Adrenal gland (tissue), 19 donors: ENCODE results near the gene HINFP. TPM values are rescaled to one million over a fixed set of nuclear protein-coding genes. Genes with fewer than 3 reads are reported as not detected.
A peak's percentile ranks its signal among the peaks of the same experiment; 100 is the strongest.

ENCODE experiments used
- DNase-seq, 7 donors: peaks; one replicate each; pipeline ENCODE4 v3.0.0-alpha.2; 2019 to 2020
- H3K27ac ChIP-seq, 5 donors: fragments of 200-600 bp; sonication (generic) in 4 of 5; 1 replicate in 3 of 5; 2 replicates in 2 of 5; pipeline versions ENCODE4 v1.5.1 to v1.8.0; 2016 to 2020; ENCODE audit warnings: mild to moderate bottlenecking in 1 of 5
- H3K27me3 ChIP-seq: fragments of 200-600 bp; 2 replicates; pipeline ENCODE4 v1.8.0; 2021
- H3K36me3 ChIP-seq, 2 donors: fragments of 200-600 bp; replicated peaks in 1 of 2; 1 replicate in 1 of 2; 2 replicates in 1 of 2; pipeline versions ENCODE4 v1.5.1 to v1.8.0; 2018 to 2022
- H3K4me1 ChIP-seq, 2 donors: fragments of 200-600 bp; replicated peaks in 1 of 2; 1 replicate in 1 of 2; 2 replicates in 1 of 2; pipeline versions ENCODE4 v1.5.1 to v1.8.0; 2018 to 2021
- H3K4me3 ChIP-seq, 4 donors: fragments of 200-600 bp; sonication (generic) in 3 of 4; one replicate each; pipeline ENCODE4 v1.5.1; 2016 to 2018
- H3K9me3 ChIP-seq, 3 donors: fragments of 200-600 bp; sonication (generic) in 1 of 3; replicated peaks in 1 of 3; 1 replicate in 2 of 3; 2 replicates in 1 of 3; pipeline versions ENCODE4 v1.5.1 to v1.8.0; 2016 to 2021
- CTCF ChIP-seq, 6 experiments: fragments of 450-650 bp in 4 of 6; fragments of 200-600 bp in 2 of 6; sonication (generic) in 1 of 6; IDR thresholded peaks; 1 replicate in 5 of 6; 2 replicates in 1 of 6; pipeline versions ENCODE4 v1.5.1 to v1.8.0; 2016 to 2021; ENCODE audit warnings: antibody characterized with exemption in 6 of 6, mild to moderate bottlenecking in 2 of 6, moderate library complexity in 1 of 6
- POLR2A ChIP-seq, 2 donors: fragments of 450-650 bp; IDR thresholded peaks; one replicate each; pipeline ENCODE4 v1.6.1; 2017; ENCODE audit warnings: antibody characterized with exemption in 2 of 2, mild to moderate bottlenecking in 2 of 2, moderate library complexity in 1 of 2
- WGBS, 4 donors: extraction: QIAGEN DNeasy Blood & Tissue Kit in 2 of 4; methylation state at CpG; one replicate each; pipeline versions ENCODE4 v1.1.5 to v1.1.7; 2013 to 2017; 5-methylcytosine and 5-hydroxymethylcytosine counted together
- intact Hi-C, 2 donors: fragments of 100-400 bp; cut with DNase I; formaldehyde crosslinking; loops; one replicate each; pipeline versions ENCODE4 v1.14.1 to v1.15.0; 2022 to 2023
- long read RNA-seq, 10 donors: library from polyadenylated mRNA in 3 of 10; unstranded in 2 of 10; stranded (forward) in 1 of 10; transcript quantifications; one replicate each; pipeline ENCODE4 v2.0.0 and lab custom pipeline, GENCODE V29; 2021 to 2026
- polyA plus RNA-seq, 3 donors: library from polyadenylated mRNA; stranded (reverse); fragments of 200-250 nt in 2 of 3; fragments of 350-450 nt in 1 of 3; fragmentation: Illumina TruSeq in 1 of 3; extraction: RNeasy Lipid Tissue Mini Kit (QIAGEN cat#74804) in 1 of 3; gene quantifications; one replicate each; pipeline ENCODE4 v1.2.3, GENCODE V29; 2013 to 2014
- total RNA-seq, 9 donors: library from RNA; depleted of rRNA in 4 of 9; stranded (reverse); fragments of >200 nt in 4 of 9; fragments of 120-200 nt in 1 of 9; fragmentation: NEBNext Ultra II Directional in 1 of 9; extraction: Animal tissue kit (Norgen Biotek cat#: 25700) in 1 of 9; gene quantifications; one replicate each; pipeline versions ENCODE4 v1.1.0 to v1.2.4, GENCODE V29; 2013 to 2023
- donor health status: healthy with polysubstance abuse.
- donor health status: Bipolar disorder and iron deficiency.
- donor health status: DM: yes; HTN: yes; CAD: no.
- donor health status: DM: no; HTN: no; CAD: no.
- donor health status: DM: no; HTN: no; CAD: no.
- donor health status: DM: yes; HTN: yes; CAD: no.

HINFP gene
- total RNA-seq (10 to 100 TPM in 8 of 9 donors, 1 to 10 TPM in 1; 7.4 to 39.1 (median 21.4) TPM), polyA plus RNA-seq (10 to 100 TPM; 15.3 to 33.6 (median 24.0) TPM)
- long read RNA-seq, donor 1, partial matches to known transcripts = 0 of 3 reads
- long read RNA-seq, donor 1, other reads (novel, unspliced or antisense) = 0 of 3 reads
- long read RNA-seq, donor 2, partial matches to known transcripts = 0 of 2 reads
- long read RNA-seq, donor 2, other reads (novel, unspliced or antisense) = 0 of 2 reads
- long read RNA-seq, donor 3 = 0 reads
- long read RNA-seq, donor 4, partial matches to known transcripts = 2 of 3 reads
- long read RNA-seq, donor 4, other reads (novel, unspliced or antisense) = 0 of 3 reads
- long read RNA-seq, donor 5, transcript HINFP-201 (10 exons, 3,163 nt) = major isoform, 9 of 29 reads
- long read RNA-seq, donor 5, partial matches to known transcripts = 2 of 29 reads
- long read RNA-seq, donor 5, other reads (novel, unspliced or antisense) = 17 of 29 reads
- long read RNA-seq, donor 6, partial matches to known transcripts = 0 of 3 reads
- long read RNA-seq, donor 6, other reads (novel, unspliced or antisense) = 1 of 3 reads
- long read RNA-seq, donor 7, partial matches to known transcripts = 0 of 1 reads
- long read RNA-seq, donor 7, other reads (novel, unspliced or antisense) = 0 of 1 reads
- long read RNA-seq, donor 8, partial matches to known transcripts = 0 of 2 reads
- long read RNA-seq, donor 8, other reads (novel, unspliced or antisense) = 0 of 2 reads
- long read RNA-seq, donor 9, partial matches to known transcripts = 0 of 1 reads
- long read RNA-seq, donor 9, other reads (novel, unspliced or antisense) = 0 of 1 reads
- long read RNA-seq, donor 10 = 0 reads

GRCh38 chr11:119121008-119121810 is at the start of gene HINFP:
TSS of gene HINFP (plus strand) at chr11:119121580. CDS start at chr11:119126945, 5,365 bp downstream.
- peaks cover 0 to 10% of the 10 kb centered on the region in 2 donors for H3K36me3 ChIP-seq
- DNase-seq = peak; percentile 99 to 100 (median 100)
- H3K4me1 ChIP-seq = peaks cover 5 to 23% of the 10 kb centered on the region in 2 donors
- no peaks in the 10 kb centered on the region for H3K9me3 ChIP-seq
- H3K27me3 ChIP-seq = no peaks in the 10 kb centered on the region
- peak within 1 kb of the TSS; percentile 25 to 91 (median 56) for H3K4me3 ChIP-seq
- WGBS, 4 donors = 0 to 1% (median 1%) methylated on average over 7 to 54 of the region's 54 CpGs
- intact Hi-C loops = no loop called here
- TF ChIP-seq CTCF (IDR thresholded peaks at IDR 0.05) = no peak
- peak; percentile 36 to 69 for TF ChIP-seq POLR2A (IDR thresholded peaks at IDR 0.05)
- H3K27ac ChIP-seq = peak within 1 kb of the TSS in 3 of 5 donors; percentile 42 to 84 (median 80)

- intact Hi-C loops = no loop called here
- H3K27ac ChIP-seq = no peak overlapping the region
- peaks cover 0 to 97% of the 10 kb centered on the region in 2 donors for H3K36me3 ChIP-seq
- H3K27me3 ChIP-seq = no peaks in the 10 kb centered on the region
- TF ChIP-seq POLR2A (IDR thresholded peaks at IDR 0.05) (no peak), CTCF (IDR thresholded peaks at IDR 0.05) (no peak)
- H3K9me3 ChIP-seq = no peaks in the 10 kb centered on the region
- 92 to 96% (median 95%) methylated on average over 9 to 11 of the region's 11 CpGs for WGBS, 4 donors
- H3K4me1 ChIP-seq = no peaks in the 10 kb centered on the region
- no peak overlapping the region for H3K4me3 ChIP-seq
- DNase-seq = no peak
Measured at GRCh38 chr11:119077839-119078238, 43.5 kb upstream of the HINFP start.

DNA sequence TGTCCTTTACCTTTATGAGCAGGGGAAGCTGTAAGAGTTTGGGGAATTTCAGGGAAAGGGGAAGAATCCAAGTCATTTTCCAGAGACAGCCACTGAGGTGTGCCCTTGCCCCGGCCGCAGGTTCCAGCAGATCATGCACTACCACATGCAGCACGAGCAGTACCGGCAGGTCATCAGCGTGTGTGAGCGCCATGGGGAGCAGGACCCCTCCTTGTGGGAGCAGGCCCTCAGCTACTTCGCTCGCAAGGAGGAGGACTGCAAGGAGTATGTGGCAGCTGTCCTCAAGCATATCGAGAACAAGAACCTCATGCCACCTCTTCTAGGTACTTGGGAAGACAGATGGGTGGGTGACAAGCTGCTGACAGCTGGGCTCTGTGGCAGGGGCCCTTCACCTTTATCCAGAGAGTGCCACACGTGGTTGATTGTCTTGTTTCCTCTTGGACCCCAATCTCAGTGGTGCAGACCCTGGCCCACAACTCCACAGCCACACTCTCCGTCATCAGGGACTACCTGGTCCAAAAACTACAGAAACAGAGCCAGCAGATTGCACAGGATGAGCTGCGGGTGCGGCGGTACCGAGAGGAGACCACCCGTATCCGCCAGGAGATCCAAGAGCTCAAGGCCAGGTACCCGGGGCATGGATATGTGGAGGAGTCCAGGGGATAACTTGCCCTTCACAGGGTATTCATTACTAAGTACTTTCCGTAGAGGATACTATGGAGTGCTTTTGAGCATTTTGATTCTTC is 42.5 kb upstream of the HINFP start:
- peaks cover 0 to 87% of the 10 kb centered on the region in 2 donors for H3K36me3 ChIP-seq
- no peaks in the 10 kb centered on the region for H3K9me3 ChIP-seq
- intact Hi-C loops = no loop called here
- H3K4me1 ChIP-seq = no peaks in the 10 kb centered on the region
- H3K27me3 ChIP-seq = no peaks in the 10 kb centered on the region
- DNase-seq = no peak
- H3K27ac ChIP-seq = no peak overlapping the region
- TF ChIP-seq POLR2A (IDR thresholded peaks at IDR 0.05) (no peak), CTCF (IDR thresholded peaks at IDR 0.05) (no peak)
- no peak overlapping the region for H3K4me3 ChIP-seq
- WGBS, 4 donors = 89 to 92% (median 90%) methylated on average over 13 to 19 of the region's 19 CpGs
